ENCODE results near the gene HHAT. TPM values are rescaled to one million over a fixed set of nuclear protein-coding genes. Genes with fewer than 3 reads are reported as not detected.

The HHAT gene
- total and polyA plus RNA-seq, 2 of the 4 experiments (the other 2 are of a cell fraction) = 1.7 to 2.5 TPM

DNA sequence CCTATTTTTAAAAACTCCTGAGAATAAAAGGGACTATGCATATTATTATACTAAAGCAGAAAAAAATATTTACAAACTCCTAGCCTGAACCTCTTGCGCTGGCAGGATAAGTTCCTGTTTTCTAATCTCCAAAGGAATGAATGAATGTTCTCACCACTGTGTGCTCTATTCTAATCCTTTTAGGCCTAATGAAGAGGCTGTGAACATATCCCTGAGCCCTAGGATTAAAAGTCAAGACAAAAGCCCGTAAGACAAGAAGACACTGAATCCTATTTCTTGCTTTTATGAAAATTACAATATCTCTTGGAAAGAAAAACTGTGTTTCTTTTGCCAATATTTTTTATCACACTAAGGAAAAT, 317.5 kb downstream of the HHAT start:
- no peak overlapping the region for H3K27ac ChIP-seq (ENCODE audit: insufficient read depth, low read length)
- no peaks in the 10 kb centered on the region for H3K9me3 ChIP-seq (ENCODE audit: control insufficient read depth, insufficient read depth, low read length)
- no peak overlapping the region for H3K4ac ChIP-seq (ENCODE audit: low read depth, low read length)
- H4K5ac ChIP-seq (ENCODE audit: low read depth, low read length) = no peak overlapping the region
- WGBS, 2 experiments (ENCODE audit: extremely low coverage in 2 of 2, insufficient read length in 1 of 2) = 40% methylated on average over 1 of the region's 2 CpGs; no CpG with 5 or more reads in 1 of the 2 experiments
- H3K14ac ChIP-seq (replicated peaks; ENCODE audit: low read depth, low read length) = no peak overlapping the region
- H3K27me3 ChIP-seq (ENCODE audit: control insufficient read depth, insufficient read depth, low read length) = no peaks in the 10 kb centered on the region
- intact Hi-C loops (cut with micrococcal nuclease) (no loop called here), in situ Hi-C loops (cut with MboI; ENCODE audit: low sequenced_read_pairs) (no loop called here), dilution Hi-C loops (cut with HindIII; ENCODE audit: low sequenced_read_pairs, unreplicated experiment) (no loop called here)
- H2BK15ac ChIP-seq (ENCODE audit: low read depth, low read length) = no peak overlapping the region
- no peak overlapping the region for H2AK5ac ChIP-seq (ENCODE audit: low read depth, low read length)
- peaks cover 7% of the 10 kb centered on the region; the same call in 1 of the 2 replicates for H3K4me1 ChIP-seq (ENCODE audit: control insufficient read depth, insufficient read depth, low read length)
- no peak overlapping the region for H3K9ac ChIP-seq (ENCODE audit: low read depth, low read length)
- TF ChIP-seq, protein P1, sequence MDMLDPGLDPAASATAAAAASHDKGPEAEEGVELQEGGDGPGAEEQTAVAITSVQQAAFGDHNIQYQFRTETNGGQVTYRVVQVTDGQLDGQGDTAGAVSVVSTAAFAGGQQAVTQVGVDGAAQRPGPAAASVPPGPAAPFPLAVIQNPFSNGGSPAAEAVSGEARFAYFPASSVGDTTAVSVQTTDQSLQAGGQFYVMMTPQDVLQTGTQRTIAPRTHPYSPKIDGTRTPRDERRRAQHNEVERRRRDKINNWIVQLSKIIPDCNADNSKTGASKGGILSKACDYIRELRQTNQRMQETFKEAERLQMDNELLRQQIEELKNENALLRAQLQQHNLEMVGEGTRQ (IDR thresholded peaks at IDR 0.05; ENCODE audit: low read depth, low read length) = no peak
- TF ChIP-seq, protein P2, sequence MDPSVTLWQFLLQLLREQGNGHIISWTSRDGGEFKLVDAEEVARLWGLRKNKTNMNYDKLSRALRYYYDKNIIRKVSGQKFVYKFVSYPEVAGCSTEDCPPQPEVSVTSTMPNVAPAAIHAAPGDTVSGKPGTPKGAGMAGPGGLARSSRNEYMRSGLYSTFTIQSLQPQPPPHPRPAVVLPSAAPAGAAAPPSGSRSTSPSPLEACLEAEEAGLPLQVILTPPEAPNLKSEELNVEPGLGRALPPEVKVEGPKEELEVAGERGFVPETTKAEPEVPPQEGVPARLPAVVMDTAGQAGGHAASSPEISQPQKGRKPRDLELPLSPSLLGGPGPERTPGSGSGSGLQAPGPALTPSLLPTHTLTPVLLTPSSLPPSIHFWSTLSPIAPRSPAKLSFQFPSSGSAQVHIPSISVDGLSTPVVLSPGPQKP (IDR thresholded peaks at IDR 0.05; ENCODE audit: borderline replicate concordance, low read depth, low read length) = no peak
- TF ChIP-seq FOS (IDR thresholded peaks at IDR 0.05; ENCODE audit: low read depth, low read length) (no peak), POLR2A (IDR thresholded peaks at IDR 0.05; ENCODE audit: low read depth, low read length) (no peak), BHLHE40 (IDR thresholded peaks at IDR 0.05; ENCODE audit: low read depth, low read length) (no peak), NFE2L2 (IDR thresholded peaks at IDR 0.05; ENCODE audit: low read depth, low read length) (no peak), MAZ (IDR thresholded peaks at IDR 0.05; ENCODE audit: borderline replicate concordance, low read depth, low read length) (no peak), CHD1 (IDR thresholded peaks at IDR 0.05; ENCODE audit: low read depth, low read length) (no peak), CEBPB (IDR thresholded peaks at IDR 0.05; ENCODE audit: low read depth, low read length) (no peak), MAFK (IDR thresholded peaks at IDR 0.05; ENCODE audit: low read depth, low read length) (no peak), MXI1 (IDR thresholded peaks at IDR 0.05; ENCODE audit: borderline replicate concordance, low read depth, low read length) (no peak), RAD21 (IDR thresholded peaks at IDR 0.05; ENCODE audit: low read length) (no peak), SMC3 (IDR thresholded peaks at IDR 0.05; ENCODE audit: low read depth, low read length) (no peak), RCOR1 (IDR thresholded peaks at IDR 0.05; ENCODE audit: insufficient replicate concordance, low read length) (no peak), RFX5 (IDR thresholded peaks at IDR 0.05; ENCODE audit: low read depth, low read length) (no peak)
- TF ChIP-seq, protein P3, sequence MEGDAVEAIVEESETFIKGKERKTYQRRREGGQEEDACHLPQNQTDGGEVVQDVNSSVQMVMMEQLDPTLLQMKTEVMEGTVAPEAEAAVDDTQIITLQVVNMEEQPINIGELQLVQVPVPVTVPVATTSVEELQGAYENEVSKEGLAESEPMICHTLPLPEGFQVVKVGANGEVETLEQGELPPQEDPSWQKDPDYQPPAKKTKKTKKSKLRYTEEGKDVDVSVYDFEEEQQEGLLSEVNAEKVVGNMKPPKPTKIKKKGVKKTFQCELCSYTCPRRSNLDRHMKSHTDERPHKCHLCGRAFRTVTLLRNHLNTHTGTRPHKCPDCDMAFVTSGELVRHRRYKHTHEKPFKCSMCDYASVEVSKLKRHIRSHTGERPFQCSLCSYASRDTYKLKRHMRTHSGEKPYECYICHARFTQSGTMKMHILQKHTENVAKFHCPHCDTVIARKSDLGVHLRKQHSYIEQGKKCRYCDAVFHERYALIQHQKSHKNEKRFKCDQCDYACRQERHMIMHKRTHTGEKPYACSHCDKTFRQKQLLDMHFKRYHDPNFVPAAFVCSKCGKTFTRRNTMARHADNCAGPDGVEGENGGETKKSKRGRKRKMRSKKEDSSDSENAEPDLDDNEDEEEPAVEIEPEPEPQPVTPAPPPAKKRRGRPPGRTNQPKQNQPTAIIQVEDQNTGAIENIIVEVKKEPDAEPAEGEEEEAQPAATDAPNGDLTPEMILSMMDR (conservative IDR thresholded peaks at IDR 0.05; ENCODE audit: low read depth, low read length) = no peak
- no peak for DNase-seq
- CTCF ChIA-PET = no interaction called here
- H3K79me1 ChIP-seq (ENCODE audit: low read depth in 1 of 2, low read length in 2 of 2) = no peaks in the 10 kb centered on the region
- H3K56ac ChIP-seq (ENCODE audit: extremely low read depth, insufficient read depth, low read length) = no peak overlapping the region
- H2BK120ac ChIP-seq (ENCODE audit: low read depth, low read length) = no peak overlapping the region
- no peak overlapping the region for H3K23ac ChIP-seq (ENCODE audit: low read depth, low read length)
- no peak overlapping the region for H2AFZ ChIP-seq (replicated peaks; ENCODE audit: low read length, poor library complexity)
- no peak overlapping the region for H3K18ac ChIP-seq (ENCODE audit: low read depth, low read length)
- no peak overlapping the region for H3K4me3 ChIP-seq (ENCODE audit: insufficient read depth, low read depth, low read length)
- no peak for ATAC-seq (ENCODE audit: low read depth)
- H3K4me2 ChIP-seq (ENCODE audit: low read depth, low read length) = no peak overlapping the region
- no peak overlapping the region for H4K8ac ChIP-seq (ENCODE audit: low read depth in 2 of 2, low read length in 2 of 2)
- H2BK20ac ChIP-seq (ENCODE audit: low read depth, low read length) = no peak overlapping the region
- POLR2A ChIA-PET (ENCODE audit: unreplicated experiment) = no interaction called here
- no peaks in the 10 kb centered on the region for H3K9me1 ChIP-seq (ENCODE audit: insufficient read depth, low read length)
- H4K91ac ChIP-seq (ENCODE audit: insufficient read depth, low read depth, low read length) = no peak overlapping the region
- H4K20me1 ChIP-seq (ENCODE audit: insufficient read depth, low read length) = no peaks in the 10 kb centered on the region
- H2BK5ac ChIP-seq (ENCODE audit: low read depth, low read length, poor library complexity, severe bottlenecking) = no peak overlapping the region
- no peak overlapping the region for H2AK9ac ChIP-seq (replicated peaks; ENCODE audit: low read depth, low read length, poor library complexity)
- BruUV-seq (replicated peaks) = no TSS peak
- H3K36me3 ChIP-seq (ENCODE audit: control insufficient read depth, insufficient read depth, low read length) = no peaks in the 10 kb centered on the region
